Osteoblast (primary cell): ENCODE data around the gene HELZ. TPM values are rescaled to one million over a fixed set of nuclear protein-coding genes. Genes with fewer than 3 reads are reported as not detected.

ENCODE experiments used
- DNase-seq: peaks from one replicate; pipeline ENCODE4 v3.0.0; 2011; ENCODE audit warnings: low spot score, mixed read lengths; ENCODE audit not compliant: insufficient read length; ENCODE audit errors: missing footprints
- H2AFZ ChIP-seq: 2 replicates; pipeline ENCODE4 v1.6.0; 2011; ENCODE audit warnings: mild to moderate bottlenecking, low read length
- H3K27ac ChIP-seq: 2 replicates; pipeline ENCODE4 v1.5.1; 2011; ENCODE audit warnings: mild to moderate bottlenecking, low read depth, low read length, moderate library complexity
- H3K27me3 ChIP-seq: 2 replicates; pipeline ENCODE4 v1.6.0; 2012; ENCODE audit warnings: mild to moderate bottlenecking, control low read depth, inconsistent platforms, low read length, moderate library complexity; ENCODE audit not compliant: insufficient read depth
- H3K36me3 ChIP-seq: 2 replicates; pipeline ENCODE4 v1.5.1; 2011; ENCODE audit warnings: mild to moderate bottlenecking, low read length, control low read depth, moderate library complexity; ENCODE audit not compliant: insufficient read depth
- H3K4me1 ChIP-seq: 2 replicates; pipeline ENCODE4 v1.5.1; 2011; ENCODE audit warnings: mild to moderate bottlenecking, low read length, control low read depth, moderate library complexity; ENCODE audit not compliant: insufficient read depth
- H3K4me2 ChIP-seq: 2 replicates; pipeline ENCODE4 v1.6.0; 2011; ENCODE audit warnings: mild to moderate bottlenecking, low read length; ENCODE audit not compliant: insufficient read depth
- H3K4me3 ChIP-seq: fragments of 200-600 bp; sonication (generic); 3 replicates; pipeline ENCODE4 v1.5.1; 2012; ENCODE audit warnings: mild to moderate bottlenecking, low read length, inconsistent platforms; ENCODE audit not compliant: insufficient read depth
- H3K79me2 ChIP-seq: 2 replicates; pipeline ENCODE4 v1.6.0; 2012; ENCODE audit warnings: mild to moderate bottlenecking, low read length, control low read depth, inconsistent platforms; ENCODE audit not compliant: insufficient read depth
- H3K9me3 ChIP-seq: 2 replicates; pipeline ENCODE4 v1.5.1; 2011; ENCODE audit warnings: low read depth, low read length, control low read depth
- H4K20me1 ChIP-seq: 2 replicates; pipeline ENCODE4 v1.6.0; 2012; ENCODE audit warnings: mild to moderate bottlenecking, low read length, control low read depth; ENCODE audit not compliant: insufficient read depth
- CTCF ChIP-seq: IDR thresholded peaks from 2 replicates; pipeline ENCODE4 v1.5.1; 2011; ENCODE audit warnings: mild to moderate bottlenecking, low read depth, low read length, moderate library complexity; ENCODE audit errors: extremely low read depth
- total RNA-seq: library from RNA; depleted of rRNA; stranded (reverse); fragments of >200 nt; gene quantifications from 2 replicates; pipeline ENCODE4 v1.2.3, GENCODE V29; 2012

HELZ gene
- total RNA-seq, 1 donor, result 56.8 TPM

- Histone ChIP-seq H2AFZ (no peak overlapping the region), H3K79me2 (no peaks in the 10 kb centered on the region), H3K36me3 (peaks cover 24% of the 10 kb centered on the region), H3K4me2 (no peak overlapping the region), H3K27me3 (no peaks in the 10 kb centered on the region), H3K4me1 (peaks cover 6% of the 10 kb centered on the region), H3K27ac (no peak overlapping the region), H3K9me3 (no peaks in the 10 kb centered on the region), H4K20me1 (no peaks in the 10 kb centered on the region), H3K4me3 (no peak overlapping the region)
- no peak for DNase-seq
- no peak for TF ChIP-seq CTCF
Observed at GRCh38 chr17:67125924-67126323, 119.1 kb downstream of the HELZ start.

- H3K9me3 ChIP-seq, result no peaks in the 10 kb centered on the region
- no peaks in the 10 kb centered on the region for H4K20me1 ChIP-seq
- H3K4me1 ChIP-seq, result peaks cover 6% of the 10 kb centered on the region
- no peak for TF ChIP-seq CTCF
- H3K27ac ChIP-seq, result no peak overlapping the region
- no peaks in the 10 kb centered on the region for H3K27me3 ChIP-seq
- H3K79me2 ChIP-seq, result no peaks in the 10 kb centered on the region
- no peak overlapping the region for H3K4me2 ChIP-seq
- DNase-seq, result no peak
- H2AFZ ChIP-seq, result no peak overlapping the region
- H3K4me3 ChIP-seq, result no peak overlapping the region
- H3K36me3 ChIP-seq, result peaks cover 27% of the 10 kb centered on the region
Observed at GRCh38 chr17:67125417-67125816, 119.6 kb downstream of the HELZ start.

GRCh38 chr17:67124450-67125148, 120.4 kb downstream of the HELZ start:
- Histone ChIP-seq H3K79me2 (no peaks in the 10 kb centered on the region), H3K4me3 (no peak overlapping the region), H3K36me3 (peaks cover 34% of the 10 kb centered on the region), H3K9me3 (no peaks in the 10 kb centered on the region), H4K20me1 (no peaks in the 10 kb centered on the region), H3K27me3 (no peaks in the 10 kb centered on the region), H3K4me2 (no peak overlapping the region), H2AFZ (no peak overlapping the region), H3K27ac (no peak overlapping the region), H3K4me1 (peaks cover 6% of the 10 kb centered on the region)
- TF ChIP-seq CTCF, result no peak
- no peak for DNase-seq

GRCh38 chr17:67123699-67124098, 121.3 kb downstream of the HELZ start:
- Histone ChIP-seq H3K27me3 (no peaks in the 10 kb centered on the region), H3K4me3 (no peak overlapping the region), H3K27ac (no peak overlapping the region), H3K36me3 (peaks cover 37% of the 10 kb centered on the region), H3K79me2 (no peaks in the 10 kb centered on the region), H3K9me3 (no peaks in the 10 kb centered on the region), H3K4me2 (no peak overlapping the region), H3K4me1 (peaks cover 3% of the 10 kb centered on the region), H4K20me1 (no peaks in the 10 kb centered on the region), H2AFZ (no peak overlapping the region)
- TF ChIP-seq CTCF, result no peak
- DNase-seq, result no peak
